GM10248 (cell line): ENCODE results near the gene GORASP1.

Source experiments
- CTCF ChIA-PET: fragments of 300-600 bp; sonication (Branson Sonifier 250); formaldehyde crosslinking; extraction: SDS; loops from one replicate; lab custom pipeline; 2021; ENCODE audit warnings: antibody characterized with exemption; lab: Yijun Ruan, JAX
- POLR2A ChIA-PET: fragments of 350-650 bp; sonication (Branson Sonifier 250); formaldehyde crosslinking; extraction: SDS; loops from one replicate; lab custom pipeline; 2020; ENCODE audit warnings: antibody characterized with exemption; lab: Yijun Ruan, JAX
- DNase-seq: peaks from one replicate; pipeline ENCODE4 v3.0.0; 2012; ENCODE audit errors: extremely low spot score
- CTCF ChIP-seq: IDR thresholded peaks from 2 replicates; pipeline ENCODE4 v1.5.1; 2012; ENCODE audit warnings: mild to moderate bottlenecking, low read depth; ENCODE audit errors: extremely low read depth, missing control alignments, control extremely low read depth

The GORASP1 gene

GRCh38 chr3:39127908-39128304, 20.5 kb upstream of the GORASP1 start:
- ChIA-PET CTCF (interaction anchor here (1.2 to 18.6 kb wide), 16 partner anchors 8 to 163 kb away, joined by 3 to 178 read pairs (median 6); partner anchors contain the start of gene XIRP1), POLR2A (interaction anchor here (1.1 to 1.9 kb wide), 2 partner anchors 10 to 16 kb away, joined by 3 to 10 read pairs; no protein-coding TSS in a partner anchor)
- TF ChIP-seq CTCF, result no peak
- DNase-seq, result no peak

DNA sequence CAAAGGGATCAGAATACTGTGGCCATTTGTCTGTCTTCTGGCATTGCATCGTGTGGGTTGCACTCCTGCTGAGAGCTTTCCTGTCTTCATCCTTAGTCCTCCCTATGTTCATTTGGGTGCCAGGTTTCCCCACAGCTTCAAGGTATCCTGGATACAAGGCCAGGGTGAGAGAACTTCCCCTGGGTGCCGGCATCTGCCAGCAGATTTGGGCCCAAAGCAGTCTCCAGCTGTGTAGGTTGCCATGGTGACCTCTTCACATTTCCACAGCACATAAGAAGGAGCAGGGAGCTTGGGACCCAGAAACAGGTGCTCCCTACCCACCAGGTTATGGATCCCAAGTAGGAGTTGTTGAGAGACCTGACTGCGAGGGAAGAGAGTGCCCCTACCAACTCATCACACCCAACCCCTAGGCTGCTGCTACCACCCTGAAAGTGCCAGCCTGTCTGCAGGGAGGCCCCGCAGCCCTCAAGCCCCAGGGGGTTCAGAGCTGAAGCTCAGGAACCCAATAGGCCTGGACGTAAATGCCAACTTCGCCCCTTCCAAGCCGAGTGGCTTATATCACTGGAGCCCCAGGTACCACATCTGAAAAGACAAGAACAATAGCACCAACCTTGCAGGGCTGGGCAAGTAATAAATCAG, 20.0 kb upstream of the GORASP1 start:
- DNase-seq, result no peak
- TF ChIP-seq CTCF, result no peak
- ChIA-PET POLR2A (interaction anchor here (1.1 to 1.9 kb wide), 2 partner anchors 10 to 16 kb away, joined by 3 to 10 read pairs; no protein-coding TSS in a partner anchor), CTCF (interaction anchor here (0.8 to 18.6 kb wide), 27 partner anchors 9 to 372 kb away, joined by 3 to 178 read pairs (median 5); partner anchors contain the start of gene XIRP1)

DNA sequence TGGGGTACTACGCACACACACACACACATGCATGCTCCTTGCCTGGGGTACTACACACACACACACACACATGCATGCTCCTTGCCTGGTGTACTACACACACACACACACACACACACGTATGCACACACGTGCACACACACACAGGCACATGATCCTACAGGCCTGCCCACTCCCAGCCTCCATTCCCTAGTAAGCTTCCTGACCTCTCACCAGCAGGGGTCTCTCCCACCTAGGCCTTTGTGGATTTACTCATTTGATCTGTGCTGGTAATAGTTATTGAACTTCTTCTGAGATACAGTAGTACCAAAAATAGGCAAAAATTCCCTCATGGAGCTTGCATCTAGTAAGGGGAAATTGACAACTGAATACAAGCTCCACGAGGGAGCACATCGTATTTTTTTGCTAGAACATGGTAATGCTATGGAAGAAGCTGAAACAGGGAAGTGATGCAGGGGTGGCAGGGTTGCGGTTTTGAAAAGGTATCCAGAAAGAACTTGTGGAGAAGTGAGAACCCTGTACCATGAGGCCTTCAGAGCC, 19.2 kb upstream of the GORASP1 start:
- CTCF ChIA-PET, result interaction anchor here (0.7 to 18.6 kb wide), 25 partner anchors 9 to 372 kb away, joined by 3 to 178 read pairs (median 5); partner anchors contain the start of gene XIRP1
- DNase-seq, result no peak
- TF ChIP-seq CTCF, result peak; percentile 42
- POLR2A ChIA-PET, result interaction anchor here (0.6 to 1.9 kb wide), 4 partner anchors 11 to 177 kb away, joined by 3 to 10 read pairs (median 4); no protein-coding TSS in a partner anchor

DNA sequence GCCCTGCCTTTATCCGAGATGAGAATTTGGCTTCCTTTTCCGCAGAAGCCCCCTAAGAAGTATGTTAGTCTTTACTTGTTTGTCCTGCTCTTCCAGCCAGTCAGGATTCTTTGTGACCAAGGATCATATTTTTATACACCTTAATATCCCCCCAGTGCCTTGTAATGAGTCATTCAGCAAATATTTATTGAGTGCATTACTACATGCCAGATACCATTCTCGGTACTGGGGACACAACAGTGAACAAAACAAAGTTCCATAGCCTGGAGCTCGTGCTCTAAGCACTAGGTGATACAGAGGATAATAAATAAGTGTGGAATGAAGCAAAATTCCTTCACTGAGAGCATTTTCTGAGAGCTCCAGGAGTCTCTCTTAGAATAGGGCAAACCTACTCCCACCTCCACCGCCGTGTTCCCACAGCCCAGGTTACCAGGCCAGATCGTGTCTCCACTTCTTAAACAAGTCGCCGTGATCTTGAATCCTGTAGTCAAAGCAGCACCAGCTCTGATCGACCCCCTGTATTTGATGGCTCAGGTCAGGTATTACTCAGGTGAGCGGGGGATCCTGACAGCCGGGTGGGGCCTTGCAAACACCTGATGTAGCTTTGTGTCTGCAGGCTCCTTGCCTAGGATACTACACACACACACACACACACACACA, 18.5 kb upstream of the GORASP1 start:
- POLR2A ChIA-PET, result interaction anchor here (0.5 to 1.9 kb wide), 6 partner anchors 9 to 284 kb away, joined by 3 to 12 read pairs (median 4); no protein-coding TSS in a partner anchor
- DNase-seq, result no peak
- CTCF ChIA-PET, result interaction anchor here (0.7 to 18.6 kb wide), 23 partner anchors 8 to 373 kb away, joined by 3 to 178 read pairs (median 5); partner anchors contain the start of genes GORASP1, TTC21A and XIRP1
- TF ChIP-seq CTCF, result no peak

DNA sequence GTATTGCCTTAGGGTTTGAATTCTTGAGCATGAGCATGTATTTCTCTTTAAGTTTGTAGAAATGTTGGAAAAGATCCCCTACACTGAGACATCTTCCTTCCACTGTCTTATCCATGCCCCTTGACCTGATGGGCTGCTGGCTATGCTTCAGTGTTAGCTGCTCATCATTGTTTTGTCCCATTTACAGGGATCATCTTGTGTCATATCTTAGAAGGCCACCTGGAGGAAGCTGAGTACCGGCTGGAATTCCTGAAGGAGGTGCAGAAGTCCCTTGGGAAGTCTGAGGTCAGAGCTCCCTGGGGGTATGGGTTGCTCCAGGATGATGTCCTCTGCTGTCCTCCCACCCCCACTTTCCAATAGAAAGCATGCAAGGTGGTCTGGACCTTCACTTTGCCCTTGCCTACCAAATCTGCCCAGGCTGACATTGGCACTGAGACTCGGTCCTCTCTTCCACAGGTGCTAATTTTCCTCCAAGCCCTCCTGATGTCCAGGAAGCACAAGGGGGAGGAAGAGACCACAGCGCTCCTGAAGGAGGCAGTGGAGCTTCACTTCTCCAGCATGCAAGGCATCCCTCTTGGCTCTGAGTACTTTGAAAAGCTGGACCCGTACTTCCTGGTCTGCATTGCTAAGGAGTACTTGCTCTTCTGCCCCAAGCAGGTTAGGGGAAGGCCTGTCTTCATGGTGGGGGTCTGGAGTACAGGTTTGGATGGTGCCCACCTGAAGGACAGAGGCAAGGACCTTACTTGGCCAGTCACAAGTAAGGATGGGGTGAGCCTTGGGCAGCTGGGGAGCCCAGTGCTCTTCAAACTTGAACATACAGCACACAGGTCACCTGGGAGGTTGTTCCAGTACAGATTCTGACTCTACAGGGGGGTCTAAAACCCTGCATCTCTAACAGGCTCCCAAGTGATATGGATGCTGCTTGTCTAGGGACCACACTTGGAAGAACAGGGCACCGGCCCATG, 17.7 kb upstream of the GORASP1 start:
- ChIA-PET POLR2A (interaction anchor here (0.5 to 1.1 kb wide), 3 partner anchors 10 to 53 kb away, joined by 3 to 12 read pairs (median 4); no protein-coding TSS in a partner anchor), CTCF (interaction anchor here (0.8 to 18.6 kb wide), 14 partner anchors 7 to 222 kb away, joined by 3 to 178 read pairs (median 4); partner anchors contain the start of genes GORASP1 and TTC21A)
- DNase-seq, result no peak
- no peak for TF ChIP-seq CTCF
